ENCODE data around the gene FURIN. TPM values are rescaled to one million over a fixed set of nuclear protein-coding genes. Genes with fewer than 3 reads are reported as not detected.

Gene FURIN
- total and polyA plus RNA-seq, 2 of the 8 experiments (the other 6 are each of a cell fraction or from before 2014, with no cell fraction given) = 15.8 to 32.1 TPM

DNA sequence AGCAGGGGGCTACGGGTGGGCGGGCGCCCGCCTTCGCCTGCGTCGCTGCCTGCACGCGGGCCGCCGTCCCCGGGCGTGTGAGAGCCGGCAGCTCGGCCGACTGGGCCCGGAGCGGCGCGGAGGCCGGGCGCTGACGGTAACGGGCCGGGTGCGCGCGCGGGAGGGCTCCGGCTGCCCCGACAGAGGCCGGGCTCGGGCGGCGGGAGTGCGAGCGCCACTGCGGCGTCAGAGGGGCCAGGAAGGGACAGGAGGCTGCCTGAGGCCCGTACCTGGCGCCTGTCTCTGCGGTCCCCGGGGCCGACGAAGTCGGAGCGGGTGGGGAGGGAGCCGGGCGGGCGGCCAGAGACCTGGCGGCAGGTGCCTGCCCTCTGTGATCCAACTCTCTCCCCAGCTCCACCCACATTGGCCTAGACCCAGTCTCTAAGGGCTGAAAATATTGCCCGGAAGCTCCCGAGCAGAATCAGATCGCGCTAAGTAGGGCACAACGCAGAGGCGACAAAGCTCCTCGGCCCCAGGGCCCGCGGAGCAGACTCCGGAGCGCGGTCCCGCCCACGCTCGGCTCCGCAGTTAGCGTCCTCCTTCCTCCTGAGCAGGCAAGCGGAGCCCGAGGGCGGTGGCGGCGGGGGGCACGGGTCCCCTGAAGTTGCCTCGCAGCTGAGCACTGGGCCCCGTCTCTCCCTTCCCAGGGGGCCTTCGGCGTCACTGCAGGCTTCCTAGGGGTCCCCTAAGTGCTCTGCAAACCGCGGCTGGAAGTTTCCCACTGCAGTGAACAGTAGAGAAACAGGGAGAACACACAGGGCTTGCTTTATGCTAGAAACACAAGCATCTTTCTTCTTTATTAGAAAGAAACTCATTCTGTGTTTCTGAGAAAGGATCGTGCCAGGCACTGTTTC, 34.7 kb downstream of the FURIN start, which contains the start of gene MAN2A2:
MAN2A2 (plus strand) TSS at position 463 of the 893 bp plus-strand sequence. CDS start 906 bp downstream, outside the sequence.
- no peak within 1 kb of the TSS for H4K5ac ChIP-seq (ENCODE audit: insufficient read length, low read depth, low read length)
- H3K14ac ChIP-seq (ENCODE audit: insufficient read length) = no peak within 1 kb of the TSS
- H3K4me2 ChIP-seq (ENCODE audit: insufficient read depth in 1 of 2, low read depth in 2 of 2, low read length in 2 of 2) = peak within 1 kb of the TSS; percentile 91 to 97
- H3K79me2 ChIP-seq (ENCODE audit: control insufficient read depth in 1 of 2, insufficient read depth in 2 of 2, low read length in 2 of 2) = no peaks in the 10 kb centered on the region
- H3K9ac ChIP-seq (replicated peaks in 1 of 4; ENCODE audit: extremely low read depth in 1 of 4, low read depth in 3 of 4, low read length in 3 of 4) = peak within 1 kb of the TSS; percentile 33 to 53 (median 49); a peak in 5 of 7 replicates
- H2BK15ac ChIP-seq (ENCODE audit: low read length) = no peak within 1 kb of the TSS
- DNase-seq (ENCODE audit: low read depth in 1 of 2, low spot score in 2 of 2) = peak in 1 of 2 experiments; percentile 82
- H2BK120ac ChIP-seq (replicated peaks; ENCODE audit: low read depth, low read length) = peak within 1 kb of the TSS; percentile 43
- H3K79me1 ChIP-seq (ENCODE audit: low read depth, low read length) = no peaks in the 10 kb centered on the region
- POLR2A ChIA-PET (ENCODE audit: partially characterized antibody) = interaction anchor here (0.9 to 3.3 kb wide), 4 partner anchors 16 to 51 kb away, joined by 3 to 24 read pairs (median 4); partner anchors contain the start of genes HDDC3, RCCD1 and UNC45A
- H2BK12ac ChIP-seq (ENCODE audit: low read depth, low read length) = no peak within 1 kb of the TSS; the same call in 1 of the 2 replicates
- peaks cover 0 to 5% of the 10 kb centered on the region in 2 experiments for H4K20me1 ChIP-seq (replicated peaks in 1 of 2; ENCODE audit: control insufficient read depth in 1 of 2, insufficient read depth in 2 of 2, low read length in 2 of 2)
- no peak within 1 kb of the TSS for H3K23ac ChIP-seq (ENCODE audit: insufficient read length)
- no peaks in the 10 kb centered on the region; a peak in 2 of 8 replicates for H3K36me3 ChIP-seq (ENCODE audit: control insufficient read depth in 2 of 4, insufficient read depth in 4 of 4, low read length in 3 of 4)
- peak within 1 kb of the TSS; percentile 52 to 79 (median 74) for H3K4me3 ChIP-seq (ENCODE audit: extremely low read depth in 1 of 4, insufficient read depth in 2 of 4, low read depth in 3 of 4, low read length in 4 of 4)
- H3K18ac ChIP-seq (ENCODE audit: extremely low read depth, low read length) = peak within 1 kb of the TSS; percentile 48
- no peak for FAIRE-seq
- H2BK20ac ChIP-seq (ENCODE audit: low read length) = no peak within 1 kb of the TSS
- CTCF ChIA-PET (ENCODE audit: partially characterized antibody) = interaction anchor here (0.7 to 13.3 kb wide), 17 partner anchors 8 to 370 kb away, joined by 3 to 187 read pairs (median 5); partner anchors contain the start of genes FES, HDDC3 and UNC45A
- no peaks in the 10 kb centered on the region for H3K9me3 ChIP-seq (ENCODE audit: insufficient read depth in 2 of 2, low read depth in 1 of 2, low read length in 1 of 2)
- H3K56ac ChIP-seq (replicated peaks; ENCODE audit: insufficient read length, low read depth, low read length) = no peak within 1 kb of the TSS
- H2AFZ ChIP-seq (ENCODE audit: low read length) = peak within 1 kb of the TSS; percentile 12
- peak within 1 kb of the TSS; percentile 35; the same call in 1 of the 2 replicates for H2BK5ac ChIP-seq (ENCODE audit: low read depth, low read length)
- peaks cover 14% of the 10 kb centered on the region; the same call in 1 of the 2 replicates for H3K23me2 ChIP-seq (ENCODE audit: low read depth, low read length)
- no peak within 1 kb of the TSS for H2AK5ac ChIP-seq (ENCODE audit: low read depth, low read length)
- peak within 1 kb of the TSS; percentile 78; the same call in 1 of the 2 replicates for H4K8ac ChIP-seq (ENCODE audit: extremely low read depth, insufficient read depth, low read length)
- peaks cover 0 to 16% (median 9%) of the 10 kb centered on the region in 4 experiments; a peak in 5 of 7 replicates for H3K27me3 ChIP-seq (replicated peaks in 1 of 4; ENCODE audit: control insufficient read depth in 3 of 4, extremely low read depth in 1 of 4, insufficient read depth in 3 of 4, low read length in 3 of 4)
- WGBS, 2 experiments (ENCODE audit: extremely low coverage in 1 of 2, insufficient coverage in 1 of 2, insufficient read length in 1 of 2, insufficient replicate concordance in 2 of 2, low coverage in 1 of 2, low lambda C conversion rate in 2 of 2, missing lambda C conversion rate in 1 of 2) = 1% methylated on average over 57 of the region's 81 CpGs; no CpG with 5 or more reads in 1 of the 2 experiments
- H4K91ac ChIP-seq (replicated peaks; ENCODE audit: insufficient read length, low read length) = no peak within 1 kb of the TSS
- peaks cover 5 to 8% (median 7%) of the 10 kb centered on the region in 4 experiments; a peak in 6 of 7 replicates for H3K4me1 ChIP-seq (replicated peaks in 1 of 4; ENCODE audit: control insufficient read depth in 3 of 4, insufficient read depth in 4 of 4, low read length in 3 of 4)
- H3K27ac ChIP-seq (ENCODE audit: low read depth, low read length) = no peak within 1 kb of the TSS
- no peak within 1 kb of the TSS for H3K4ac ChIP-seq (replicated peaks; ENCODE audit: insufficient read length, low read depth, low read length)
- TF ChIP-seq KDM5A (IDR thresholded peaks at IDR 0.05; ENCODE audit: low read length) (no peak), JUN (IDR thresholded peaks at IDR 0.05; ENCODE audit: low read depth, low read length) (no peak), SIX5 (IDR thresholded peaks at IDR 0.05; ENCODE audit: low read depth, low read length) (no peak), MAFK (IDR thresholded peaks at IDR 0.05; ENCODE audit: low read depth, low read length) (no peak), POU5F1 (IDR thresholded peaks at IDR 0.05; ENCODE audit: low read depth, low read length) (no peak), SAP30 (IDR thresholded peaks at IDR 0.05; ENCODE audit: insufficient read depth, insufficient replicate concordance, low read length) (no peak), ASH2L (IDR thresholded peaks at IDR 0.05; ENCODE audit: low read length) (peak; percentile 43), SRF (IDR thresholded peaks at IDR 0.05; ENCODE audit: low read depth, low read length) (no peak), TCF12 (IDR thresholded peaks at IDR 0.05; ENCODE audit: low read depth, low read length) (no peak), TAF1 (IDR thresholded peaks at IDR 0.05; ENCODE audit: low read depth, low read length) (no peak), BACH1 (IDR thresholded peaks at IDR 0.05; ENCODE audit: low read length) (no peak), RXRA (IDR thresholded peaks at IDR 0.05; ENCODE audit: insufficient read depth, low read depth, low read length) (no peak)

Data from H1 (cell line).